Measurements from ENCODE around the gene NCAN.

The NCAN gene

DNA sequence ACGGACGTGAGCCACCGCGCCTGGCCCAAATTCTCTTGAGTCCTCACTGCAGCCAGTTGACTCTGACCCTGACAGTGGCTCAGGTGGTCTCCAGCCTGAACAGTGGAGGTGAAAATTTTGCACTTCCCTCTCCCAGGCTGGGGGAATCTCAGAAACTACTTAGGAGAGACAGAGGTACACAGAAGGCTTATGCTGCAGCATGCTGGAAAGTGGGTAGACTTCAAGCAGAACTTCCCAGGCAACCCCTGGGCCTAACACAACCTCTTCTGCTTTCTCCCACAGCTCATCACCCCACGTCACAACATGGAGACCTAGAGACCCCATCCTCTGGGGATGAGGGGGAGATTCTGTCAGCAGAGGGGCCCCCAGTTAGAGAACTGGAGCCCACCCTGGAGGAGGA is 14.4 kb downstream of the NCAN start:
- H3K4me3 ChIP-seq: no peak overlapping the region
- H3K27ac ChIP-seq: no peak overlapping the region
- no peak for TF ChIP-seq FOXP2 (optimal IDR thresholded peaks at IDR 0.05; ENCODE audit: control extremely low read depth, extremely low read length, insufficient read depth)
- TF ChIP-seq POLR2AphosphoS5 (IDR thresholded peaks at IDR 0.05; ENCODE audit: borderline replicate concordance, low read depth, low read length): no peak
- no peak for TF ChIP-seq EZH2 (IDR thresholded peaks at IDR 0.05)
- no peak overlapping the region for H3K9ac ChIP-seq (ENCODE audit: insufficient read length)
- H3K9me3 ChIP-seq (ENCODE audit: low read depth, low read length): no peaks in the 10 kb centered on the region
- no peaks in the 10 kb centered on the region for H3K36me3 ChIP-seq (ENCODE audit: insufficient read depth, low read length)
- DNase-seq (ENCODE audit: low read depth, low spot score): no peak

GRCh38 chr19:19226663-19227062 is 14.9 kb downstream of the NCAN start:
- H3K9me3 ChIP-seq (ENCODE audit: low read depth, low read length): no peaks in the 10 kb centered on the region
- no peak overlapping the region for H3K9ac ChIP-seq (ENCODE audit: insufficient read length)
- no peaks in the 10 kb centered on the region for H3K36me3 ChIP-seq (ENCODE audit: insufficient read depth, low read length)
- DNase-seq (ENCODE audit: low read depth, low spot score): no peak
- no peak overlapping the region for H3K27ac ChIP-seq
- TF ChIP-seq FOXP2 (optimal IDR thresholded peaks at IDR 0.05; ENCODE audit: control extremely low read depth, extremely low read length, insufficient read depth): no peak
- no peak for TF ChIP-seq EZH2 (IDR thresholded peaks at IDR 0.05)
- TF ChIP-seq POLR2AphosphoS5 (IDR thresholded peaks at IDR 0.05; ENCODE audit: borderline replicate concordance, low read depth, low read length): no peak
- no peak overlapping the region for H3K4me3 ChIP-seq

DNA sequence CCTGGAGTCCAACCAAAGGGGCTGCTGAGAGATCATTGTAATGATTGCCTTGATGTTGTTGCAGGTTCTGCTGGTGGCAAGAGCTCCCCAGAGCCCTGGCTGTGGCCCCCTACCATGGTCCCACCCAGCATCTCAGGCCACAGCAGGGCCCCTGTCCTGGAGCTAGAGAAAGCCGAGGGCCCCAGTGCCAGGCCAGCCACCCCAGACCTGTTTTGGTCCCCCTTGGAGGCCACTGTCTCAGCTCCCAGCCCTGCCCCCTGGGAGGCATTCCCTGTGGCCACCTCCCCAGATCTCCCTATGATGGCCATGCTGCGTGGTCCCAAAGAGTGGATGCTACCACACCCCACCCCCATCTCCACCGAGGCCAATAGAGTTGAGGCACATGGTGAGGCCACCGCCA is 15.5 kb downstream of the NCAN start:
- H3K9ac ChIP-seq (ENCODE audit: insufficient read length): no peak overlapping the region
- no peaks in the 10 kb centered on the region for H3K9me3 ChIP-seq (ENCODE audit: low read depth, low read length)
- no peaks in the 10 kb centered on the region for H3K36me3 ChIP-seq (ENCODE audit: insufficient read depth, low read length)
- H3K27ac ChIP-seq: no peak overlapping the region
- no peak overlapping the region for H3K4me3 ChIP-seq
- no peak for TF ChIP-seq EZH2 (IDR thresholded peaks at IDR 0.05)
- DNase-seq (ENCODE audit: low read depth, low spot score): no peak

DNA sequence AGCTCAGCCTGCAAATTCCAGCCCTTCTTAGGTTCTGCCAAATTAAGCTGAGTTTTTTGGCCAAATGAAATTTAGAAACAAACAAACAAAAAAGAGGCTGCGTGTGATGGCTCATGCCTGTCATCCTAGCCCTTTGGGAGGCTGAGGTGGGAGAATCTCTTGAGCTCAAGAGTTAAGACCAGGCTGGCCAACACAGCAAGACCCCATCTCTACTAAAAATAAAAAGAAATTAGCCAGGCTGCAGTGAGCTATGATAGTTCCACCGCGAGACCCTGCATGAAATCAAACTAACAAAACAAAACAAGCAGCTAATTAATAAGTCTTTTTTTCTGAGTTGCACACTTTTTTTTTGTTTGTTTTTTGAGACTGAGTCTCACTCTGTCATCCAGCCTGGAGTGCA is 17.9 kb downstream of the NCAN start:
- no peak for DNase-seq (ENCODE audit: low read depth, low spot score)
- no peaks in the 10 kb centered on the region for H3K36me3 ChIP-seq (ENCODE audit: insufficient read depth, low read length)
- no peak overlapping the region for H3K4me3 ChIP-seq
- no peak for TF ChIP-seq EZH2 (IDR thresholded peaks at IDR 0.05)
- no peak for TF ChIP-seq POLR2AphosphoS5 (IDR thresholded peaks at IDR 0.05; ENCODE audit: borderline replicate concordance, low read depth, low read length)
- TF ChIP-seq FOXP2 (optimal IDR thresholded peaks at IDR 0.05; ENCODE audit: control extremely low read depth, extremely low read length, insufficient read depth): no peak
- H3K9ac ChIP-seq (ENCODE audit: insufficient read length): no peak overlapping the region
- H3K9me3 ChIP-seq (ENCODE audit: low read depth, low read length): no peaks in the 10 kb centered on the region
- H3K27ac ChIP-seq: no peak overlapping the region

DNA sequence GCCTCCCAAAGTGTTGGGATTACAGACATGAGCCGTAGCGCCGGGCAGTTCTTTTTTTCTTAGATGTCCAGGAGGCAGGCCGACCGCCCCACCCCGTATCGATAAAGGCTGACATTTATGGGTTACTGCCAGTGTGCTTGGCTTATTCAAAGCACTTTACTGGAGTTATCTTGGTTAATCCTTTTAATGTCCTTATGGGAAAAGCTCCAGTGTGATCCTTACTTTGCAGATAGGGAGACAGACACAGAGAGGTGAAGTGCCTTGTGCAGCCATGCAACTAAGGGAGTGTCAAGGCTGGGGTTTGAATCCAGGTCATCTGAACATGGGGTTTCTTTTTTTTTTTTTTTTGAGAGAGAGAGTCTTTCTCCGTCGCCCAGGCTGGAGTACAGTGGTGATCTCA is 19.2 kb downstream of the NCAN start:
- TF ChIP-seq POLR2AphosphoS5 (IDR thresholded peaks at IDR 0.05; ENCODE audit: borderline replicate concordance, low read depth, low read length) (no peak), FOXP2 (optimal IDR thresholded peaks at IDR 0.05; ENCODE audit: control extremely low read depth, extremely low read length, insufficient read depth) (no peak), EZH2 (IDR thresholded peaks at IDR 0.05) (no peak)
- H3K27ac ChIP-seq: no peak overlapping the region

GRCh38 chr19:19232261-19232721 is 20.5 kb downstream of the NCAN start:
- Histone ChIP-seq H3K4me3 (no peak overlapping the region), H3K9ac (ENCODE audit: insufficient read length) (no peak overlapping the region), H3K27ac (no peak overlapping the region), H3K36me3 (ENCODE audit: insufficient read depth, low read length) (no peaks in the 10 kb centered on the region), H3K9me3 (ENCODE audit: low read depth, low read length) (no peaks in the 10 kb centered on the region)
- no peak for TF ChIP-seq EZH2 (IDR thresholded peaks at IDR 0.05)
- TF ChIP-seq POLR2AphosphoS5 (IDR thresholded peaks at IDR 0.05; ENCODE audit: borderline replicate concordance, low read depth, low read length): no peak
- TF ChIP-seq FOXP2 (optimal IDR thresholded peaks at IDR 0.05; ENCODE audit: control extremely low read depth, extremely low read length, insufficient read depth): no peak
- DNase-seq (ENCODE audit: low read depth, low spot score): no peak

More for the DNA sequence above, 19.2 kb downstream of the NCAN start:
- Histone ChIP-seq H3K36me3 (ENCODE audit: insufficient read depth, low read length) (no peaks in the 10 kb centered on the region), H3K4me3 (no peak overlapping the region), H3K9ac (ENCODE audit: insufficient read length) (no peak overlapping the region), H3K9me3 (ENCODE audit: low read depth, low read length) (no peaks in the 10 kb centered on the region)
- DNase-seq (ENCODE audit: low read depth, low spot score): no peak

DNA sequence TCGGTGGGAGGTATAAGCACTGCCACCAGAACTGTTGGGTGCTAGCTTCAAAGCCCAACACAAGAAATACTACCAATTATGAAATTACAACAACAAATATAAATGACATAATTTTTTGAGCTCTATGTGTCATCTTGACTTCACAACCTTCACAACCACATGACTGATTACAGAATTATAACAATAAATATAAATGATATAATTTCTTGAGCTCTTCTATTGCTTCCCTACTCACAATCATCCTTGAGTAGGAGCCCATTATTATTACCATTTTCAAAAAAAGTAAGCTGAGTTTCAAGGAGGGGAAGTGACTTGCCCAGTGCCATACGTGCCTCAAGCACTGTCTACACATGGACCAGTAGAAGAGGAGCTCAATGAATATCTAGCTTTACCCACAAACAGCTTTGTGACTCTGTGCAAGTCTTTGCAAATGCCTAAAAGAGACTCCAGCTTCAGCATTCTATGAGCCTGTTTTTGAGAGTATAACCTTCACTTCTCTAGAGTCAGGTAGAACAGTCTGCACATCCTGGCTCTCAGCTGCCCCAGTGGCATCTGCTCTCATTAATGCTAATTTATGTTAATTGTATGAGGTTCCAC is 22.6 kb downstream of the NCAN start:
- TF ChIP-seq EZH2 (IDR thresholded peaks at IDR 0.05) (no peak), FOXP2 (optimal IDR thresholded peaks at IDR 0.05; ENCODE audit: control extremely low read depth, extremely low read length, insufficient read depth) (no peak), POLR2AphosphoS5 (IDR thresholded peaks at IDR 0.05; ENCODE audit: borderline replicate concordance, low read depth, low read length) (no peak)
- H3K27ac ChIP-seq: no peak overlapping the region
- no peak overlapping the region for H3K9ac ChIP-seq (ENCODE audit: insufficient read length)
- no peak for DNase-seq (ENCODE audit: low read depth, low spot score)
- H3K9me3 ChIP-seq (ENCODE audit: low read depth, low read length): no peaks in the 10 kb centered on the region
- no peak overlapping the region for H3K4me3 ChIP-seq
- no peaks in the 10 kb centered on the region for H3K36me3 ChIP-seq (ENCODE audit: insufficient read depth, low read length)

DNA sequence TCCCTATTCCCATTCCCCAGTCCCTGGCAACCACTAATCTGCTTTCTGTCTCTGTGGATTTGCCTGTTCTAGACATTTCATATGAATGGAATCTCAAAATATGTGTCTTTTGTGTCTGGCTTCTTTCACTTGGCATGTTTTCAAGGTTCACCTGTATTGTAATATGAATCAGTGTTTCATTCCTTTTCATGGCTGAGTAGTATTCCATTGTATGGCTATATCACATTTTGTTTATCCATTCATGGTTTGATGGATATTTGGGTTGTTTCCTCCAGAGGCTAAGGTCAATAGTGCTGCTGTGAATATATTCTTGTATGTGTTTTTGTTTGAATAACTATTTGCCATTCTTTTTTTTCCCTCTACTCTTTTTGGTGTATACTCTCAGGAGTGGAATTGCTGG is 24.4 kb downstream of the NCAN start:
- TF ChIP-seq EZH2 (IDR thresholded peaks at IDR 0.05) (no peak), FOXP2 (optimal IDR thresholded peaks at IDR 0.05; ENCODE audit: control extremely low read depth, extremely low read length, insufficient read depth) (no peak), POLR2AphosphoS5 (IDR thresholded peaks at IDR 0.05; ENCODE audit: borderline replicate concordance, low read depth, low read length) (no peak)
- Histone ChIP-seq H3K9me3 (ENCODE audit: low read depth, low read length) (no peaks in the 10 kb centered on the region), H3K4me3 (no peak overlapping the region), H3K9ac (ENCODE audit: insufficient read length) (no peak overlapping the region), H3K27ac (no peak overlapping the region), H3K36me3 (ENCODE audit: insufficient read depth, low read length) (no peaks in the 10 kb centered on the region)
- DNase-seq (ENCODE audit: low read depth, low spot score): no peak

All from SK-N-MC (cell line).